ENCODE data around the gene AFAP1. TPM values are rescaled to one million over a fixed set of nuclear protein-coding genes. Genes with fewer than 3 reads are reported as not detected.

The AFAP1 gene
- total RNA-seq, 1 donor from 2014 or later, result 28.7 TPM

DNA sequence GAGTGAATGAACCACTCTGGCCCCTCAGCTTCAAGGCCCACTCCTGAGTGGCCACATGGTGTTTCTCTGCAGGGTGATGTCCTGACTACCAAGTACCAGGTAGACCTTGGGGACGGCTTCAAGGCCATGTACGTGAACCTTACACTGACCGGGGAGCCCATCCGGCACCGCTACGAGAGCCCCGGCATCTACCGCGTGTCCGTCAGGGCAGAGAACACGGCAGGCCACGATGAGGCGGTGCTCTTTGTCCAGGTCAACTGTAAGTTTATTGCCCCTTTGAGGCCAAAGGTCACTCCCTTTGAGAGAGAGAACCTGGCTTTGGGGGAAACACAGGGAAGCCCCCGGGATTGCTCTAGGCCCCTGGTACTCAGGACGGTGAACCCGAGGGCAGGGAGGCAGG, 216.0 kb downstream of the AFAP1 start:
- intact Hi-C loops (cut with DNase I), result no loop called here
- peaks cover 2% of the 10 kb centered on the region for H3K4me1 ChIP-seq
- no peak for TF ChIP-seq CTCF (IDR thresholded peaks at IDR 0.05)

GRCh38 chr4:7722766-7723387, 216.8 kb downstream of the AFAP1 start:
- Histone ChIP-seq H3K36me3 (no peaks in the 10 kb centered on the region), H3K27ac (no peak overlapping the region), H3K9me3 (no peaks in the 10 kb centered on the region), H3K4me1 (peaks cover 2% of the 10 kb centered on the region), H3K27me3 (peaks cover 7% of the 10 kb centered on the region), H3K4me3 (no peak overlapping the region)
- no peak for TF ChIP-seq CTCF (IDR thresholded peaks at IDR 0.05)
- intact Hi-C loops (cut with DNase I), result no loop called here
- no peak for DNase-seq
- ATAC-seq, result no peak

More for the DNA sequence above, 216.0 kb downstream of the AFAP1 start:
- no peak overlapping the region for H3K4me3 ChIP-seq
- ATAC-seq, result no peak
- no peak for DNase-seq
- H3K9me3 ChIP-seq, result no peaks in the 10 kb centered on the region
- H3K27me3 ChIP-seq, result peaks cover 7% of the 10 kb centered on the region
- H3K27ac ChIP-seq, result no peak overlapping the region
- H3K36me3 ChIP-seq, result no peaks in the 10 kb centered on the region

- no peaks in the 10 kb centered on the region for H3K36me3 ChIP-seq
- peaks cover 7% of the 10 kb centered on the region for H3K27me3 ChIP-seq
- no peak overlapping the region for H3K4me3 ChIP-seq
- no peak overlapping the region for H3K27ac ChIP-seq
- no peak for TF ChIP-seq CTCF (IDR thresholded peaks at IDR 0.05)
- ATAC-seq, result no peak
- peaks cover 2% of the 10 kb centered on the region for H3K4me1 ChIP-seq
- H3K9me3 ChIP-seq, result no peaks in the 10 kb centered on the region
- intact Hi-C loops (cut with DNase I), result no loop called here
- DNase-seq, result no peak
Observed at GRCh38 chr4:7721984-7722551, 217.6 kb downstream of the AFAP1 start.

- H3K27me3 ChIP-seq, result peaks cover 7% of the 10 kb centered on the region
- no peaks in the 10 kb centered on the region for H3K36me3 ChIP-seq
- no peaks in the 10 kb centered on the region for H3K9me3 ChIP-seq
- peak; percentile 74 for ATAC-seq
- peak; percentile 86 for TF ChIP-seq CTCF (IDR thresholded peaks at IDR 0.05)
- H3K27ac ChIP-seq, result no peak overlapping the region
- peaks cover 2% of the 10 kb centered on the region for H3K4me1 ChIP-seq
- no peak overlapping the region for H3K4me3 ChIP-seq
- DNase-seq, result peak; percentile 79
- intact Hi-C loops (cut with DNase I), result no loop called here
Observed at GRCh38 chr4:7719354-7720174, 220.1 kb downstream of the AFAP1 start.

- Histone ChIP-seq H3K4me1 (peaks cover 2% of the 10 kb centered on the region), H3K9me3 (no peaks in the 10 kb centered on the region), H3K27me3 (peaks cover 7% of the 10 kb centered on the region), H3K36me3 (no peaks in the 10 kb centered on the region), H3K4me3 (no peak overlapping the region), H3K27ac (no peak overlapping the region)
- ATAC-seq (no peak), DNase-seq (no peak)
- no peak for TF ChIP-seq CTCF (IDR thresholded peaks at IDR 0.05)
- intact Hi-C loops (cut with DNase I), result no loop called here
Observed at GRCh38 chr4:7717946-7718490, 221.6 kb downstream of the AFAP1 start.
